ENCODE results near the gene ADARB1. TPM values are rescaled to one million over a fixed set of nuclear protein-coding genes. Genes with fewer than 3 reads are reported as not detected.

ADARB1 gene
- total RNA-seq, 1 experiment from 2014 or later: 31.9 TPM

GRCh38 chr21:45183852-45184251 lies 109.5 kb downstream of the ADARB1 start:
- no TSS peak for BruUV-seq (replicated peaks)
- no peaks in the 10 kb centered on the region for H3K27me3 ChIP-seq (replicated peaks; ENCODE audit: insufficient read depth, low read depth, low read length, poor library complexity)
- TF ChIP-seq CTCF (conservative IDR thresholded peaks at IDR 0.05; ENCODE audit: low read depth, low read length): no peak
- no peak for TF ChIP-seq EZH2 (IDR thresholded peaks at IDR 0.05; ENCODE audit: borderline replicate concordance, low read depth, low read length, poor library complexity, severe bottlenecking)
- no peak overlapping the region for H3K27ac ChIP-seq (ENCODE audit: low read depth, low read length, poor library complexity, severe bottlenecking)
- H3K4me3 ChIP-seq (ENCODE audit: low read depth, low read length, poor library complexity, severe bottlenecking): no peak overlapping the region
- H3K9me3 ChIP-seq (ENCODE audit: low read depth, low read length, poor library complexity, severe bottlenecking): peaks cover 21% of the 10 kb centered on the region
- DNase-seq (ENCODE audit: low spot score): no peak
- ChIA-PET CTCF (no interaction called here), POLR2A (ENCODE audit: low non-redundant PET) (no interaction called here)
- no peaks in the 10 kb centered on the region for H3K4me1 ChIP-seq (ENCODE audit: insufficient read depth, low read length, poor library complexity, severe bottlenecking)
- H3K36me3 ChIP-seq (ENCODE audit: insufficient read depth, low read length, poor library complexity, severe bottlenecking): peaks cover 21% of the 10 kb centered on the region
- intact Hi-C loops (cut with micrococcal nuclease; ENCODE audit: unreplicated experiment): no loop called here

GRCh38 chr21:45184869-45185268 lies 110.5 kb downstream of the ADARB1 start:
- Histone ChIP-seq H3K27ac (ENCODE audit: low read depth, low read length, poor library complexity, severe bottlenecking) (no peak overlapping the region), H3K36me3 (ENCODE audit: insufficient read depth, low read length, poor library complexity, severe bottlenecking) (peaks cover 21% of the 10 kb centered on the region), H3K9me3 (ENCODE audit: low read depth, low read length, poor library complexity, severe bottlenecking) (peaks cover 25% of the 10 kb centered on the region), H3K4me3 (ENCODE audit: low read depth, low read length, poor library complexity, severe bottlenecking) (no peak overlapping the region), H3K27me3 (replicated peaks; ENCODE audit: insufficient read depth, low read depth, low read length, poor library complexity) (no peaks in the 10 kb centered on the region), H3K4me1 (ENCODE audit: insufficient read depth, low read length, poor library complexity, severe bottlenecking) (no peaks in the 10 kb centered on the region)
- intact Hi-C loops (cut with micrococcal nuclease; ENCODE audit: unreplicated experiment): no loop called here
- TF ChIP-seq EZH2 (IDR thresholded peaks at IDR 0.05; ENCODE audit: borderline replicate concordance, low read depth, low read length, poor library complexity, severe bottlenecking) (no peak), CTCF (conservative IDR thresholded peaks at IDR 0.05; ENCODE audit: low read depth, low read length) (no peak)
- CTCF ChIA-PET: no interaction called here
- DNase-seq (ENCODE audit: low spot score): no peak
- POLR2A ChIA-PET (ENCODE audit: low non-redundant PET): no interaction called here
- no TSS peak for BruUV-seq (replicated peaks)

GRCh38 chr21:45186709-45187108 lies 112.3 kb downstream of the ADARB1 start:
- peaks cover 28% of the 10 kb centered on the region for H3K9me3 ChIP-seq (ENCODE audit: low read depth, low read length, poor library complexity, severe bottlenecking)
- H3K36me3 ChIP-seq (ENCODE audit: insufficient read depth, low read length, poor library complexity, severe bottlenecking): peaks cover 21% of the 10 kb centered on the region
- intact Hi-C loops (cut with micrococcal nuclease; ENCODE audit: unreplicated experiment): no loop called here
- no peak overlapping the region for H3K4me3 ChIP-seq (ENCODE audit: low read depth, low read length, poor library complexity, severe bottlenecking)
- ChIA-PET POLR2A (ENCODE audit: low non-redundant PET) (no interaction called here), CTCF (no interaction called here)
- no peaks in the 10 kb centered on the region for H3K4me1 ChIP-seq (ENCODE audit: insufficient read depth, low read length, poor library complexity, severe bottlenecking)
- no peak for DNase-seq (ENCODE audit: low spot score)
- H3K27ac ChIP-seq (ENCODE audit: low read depth, low read length, poor library complexity, severe bottlenecking): no peak overlapping the region
- no TSS peak for BruUV-seq (replicated peaks)
- TF ChIP-seq EZH2 (IDR thresholded peaks at IDR 0.05; ENCODE audit: borderline replicate concordance, low read depth, low read length, poor library complexity, severe bottlenecking): no peak
- no peak for TF ChIP-seq CTCF (conservative IDR thresholded peaks at IDR 0.05; ENCODE audit: low read depth, low read length)
- no peaks in the 10 kb centered on the region for H3K27me3 ChIP-seq (replicated peaks; ENCODE audit: insufficient read depth, low read depth, low read length, poor library complexity)
